HUES48 (cell line): ENCODE results near the gene GNAT1.

Source experiments
- H3K27ac ChIP-seq: one replicate; pipeline ENCODE4 v1.7.0; 2013; ENCODE audit warnings: low read depth, low read length, inconsistent platforms
- H3K27me3 ChIP-seq: 2 replicates; pipeline ENCODE4 v1.6.1; 2013; ENCODE audit warnings: mild to moderate bottlenecking, low read length; ENCODE audit not compliant: control insufficient read depth, insufficient read depth
- H3K36me3 ChIP-seq: 2 replicates; pipeline ENCODE4 v1.6.1; 2013; ENCODE audit warnings: low read length; ENCODE audit not compliant: control insufficient read depth, insufficient read depth
- H3K4me1 ChIP-seq: 2 replicates; pipeline ENCODE4 v1.6.1; 2013; ENCODE audit warnings: mild to moderate bottlenecking, low read length; ENCODE audit not compliant: control insufficient read depth, insufficient read depth
- H3K4me3 ChIP-seq: 2 replicates; pipeline ENCODE4 v1.5.1; 2013; ENCODE audit warnings: mild to moderate bottlenecking, low read depth, low read length
- H3K9ac ChIP-seq: 2 replicates; pipeline ENCODE4 v1.6.1; 2013; ENCODE audit warnings: mild to moderate bottlenecking, low read depth, low read length, moderate library complexity
- H3K9me3 ChIP-seq: 2 replicates; pipeline ENCODE4 v1.6.1; 2013; ENCODE audit warnings: low read length; ENCODE audit not compliant: control insufficient read depth, insufficient read depth

The GNAT1 gene

DNA sequence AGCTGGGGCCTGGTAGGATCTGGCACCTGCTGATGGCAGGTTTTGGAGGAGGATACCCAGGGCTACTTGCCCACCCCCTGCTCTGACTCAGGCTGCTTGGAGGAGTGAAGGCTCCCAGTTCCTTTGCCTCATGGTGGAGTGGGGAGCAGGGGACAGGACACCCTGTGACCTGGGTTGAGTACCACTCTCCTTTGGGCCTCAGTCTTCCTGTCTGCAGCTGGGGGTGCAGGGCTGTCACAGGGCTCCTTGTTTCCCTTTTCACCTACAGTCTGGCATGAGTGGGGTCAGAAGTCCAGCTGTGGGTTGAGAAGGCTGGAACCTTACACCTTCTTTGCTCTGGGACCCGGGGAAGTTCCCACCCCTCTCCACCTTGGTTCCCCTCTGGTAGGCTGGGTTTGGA is 21.6 kb upstream of the GNAT1 start:
- H3K4me1 ChIP-seq: peaks cover 31% of the 10 kb centered on the region
- peaks cover 14% of the 10 kb centered on the region for H3K36me3 ChIP-seq
- H3K27ac ChIP-seq: no peak overlapping the region
- H3K9me3 ChIP-seq: no peaks in the 10 kb centered on the region
- H3K4me3 ChIP-seq: no peak overlapping the region
- H3K9ac ChIP-seq: no peak overlapping the region
- no peaks in the 10 kb centered on the region for H3K27me3 ChIP-seq

DNA sequence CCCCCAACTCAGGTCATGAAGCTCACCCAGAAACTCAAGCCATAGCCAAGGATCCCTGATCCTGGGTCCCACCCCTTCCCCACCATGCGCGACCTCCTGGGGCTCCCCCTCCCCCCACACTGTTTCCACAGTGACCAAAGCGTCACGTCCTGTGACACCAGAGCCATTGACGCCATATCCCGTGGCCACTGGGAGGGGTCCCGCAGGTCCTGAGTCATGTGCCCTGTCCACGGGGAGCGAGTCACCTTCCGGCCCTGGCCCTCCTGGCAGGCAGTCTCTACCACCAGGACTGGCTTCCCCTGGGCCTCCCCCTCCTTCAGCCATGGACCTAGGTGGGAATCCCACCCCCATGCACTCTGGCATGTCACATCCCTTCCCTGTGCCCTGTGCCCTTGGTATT is 20.7 kb upstream of the GNAT1 start:
- Histone ChIP-seq H3K4me3 (no peak overlapping the region), H3K9ac (no peak overlapping the region), H3K36me3 (peaks cover 20% of the 10 kb centered on the region), H3K9me3 (no peaks in the 10 kb centered on the region), H3K4me1 (peaks cover 26% of the 10 kb centered on the region), H3K27me3 (no peaks in the 10 kb centered on the region), H3K27ac (no peak overlapping the region)

DNA sequence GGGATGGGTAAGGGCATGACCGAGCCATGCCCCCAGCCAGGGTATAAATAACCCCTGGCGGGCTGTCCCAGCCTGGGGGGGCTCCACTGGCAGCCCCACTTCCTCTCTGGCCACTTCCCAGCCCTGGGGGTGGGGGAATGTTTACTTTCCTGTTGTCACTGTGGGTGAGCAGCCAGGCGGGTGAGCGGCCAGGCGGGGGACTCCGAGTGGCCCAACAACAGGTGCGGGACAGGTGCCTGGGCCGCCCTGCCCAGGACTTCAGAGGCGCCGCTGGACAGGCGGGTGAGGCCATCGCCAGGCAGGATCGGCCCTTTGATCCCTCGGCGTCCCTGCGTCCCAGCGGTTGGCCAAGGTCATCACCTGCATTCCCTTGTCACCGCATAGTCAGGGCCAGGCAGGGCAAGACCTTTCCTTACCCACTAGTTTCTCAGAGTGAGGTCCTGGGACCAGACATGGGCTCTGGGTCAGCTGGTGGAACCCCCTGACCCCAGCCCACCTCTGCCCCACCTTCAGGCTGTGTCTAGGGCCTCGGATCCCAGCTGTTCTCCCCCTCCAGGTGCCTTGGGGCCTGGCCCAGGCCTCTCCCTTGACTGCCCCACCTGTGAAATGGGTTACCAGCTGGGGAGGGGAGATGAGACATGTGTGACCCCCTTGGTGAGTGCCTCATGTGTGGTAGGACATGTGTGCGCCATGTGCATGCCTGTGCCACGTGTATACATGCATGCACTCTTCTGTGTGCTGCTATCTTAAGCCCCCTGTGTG is 19.7 kb upstream of the GNAT1 start:
- Histone ChIP-seq H3K27me3 (no peaks in the 10 kb centered on the region), H3K4me1 (peaks cover 17% of the 10 kb centered on the region; the same call in 1 of the 2 replicates), H3K27ac (no peak overlapping the region), H3K9me3 (no peaks in the 10 kb centered on the region), H3K4me3 (no peak overlapping the region), H3K9ac (no peak overlapping the region), H3K36me3 (peaks cover 29% of the 10 kb centered on the region)

DNA sequence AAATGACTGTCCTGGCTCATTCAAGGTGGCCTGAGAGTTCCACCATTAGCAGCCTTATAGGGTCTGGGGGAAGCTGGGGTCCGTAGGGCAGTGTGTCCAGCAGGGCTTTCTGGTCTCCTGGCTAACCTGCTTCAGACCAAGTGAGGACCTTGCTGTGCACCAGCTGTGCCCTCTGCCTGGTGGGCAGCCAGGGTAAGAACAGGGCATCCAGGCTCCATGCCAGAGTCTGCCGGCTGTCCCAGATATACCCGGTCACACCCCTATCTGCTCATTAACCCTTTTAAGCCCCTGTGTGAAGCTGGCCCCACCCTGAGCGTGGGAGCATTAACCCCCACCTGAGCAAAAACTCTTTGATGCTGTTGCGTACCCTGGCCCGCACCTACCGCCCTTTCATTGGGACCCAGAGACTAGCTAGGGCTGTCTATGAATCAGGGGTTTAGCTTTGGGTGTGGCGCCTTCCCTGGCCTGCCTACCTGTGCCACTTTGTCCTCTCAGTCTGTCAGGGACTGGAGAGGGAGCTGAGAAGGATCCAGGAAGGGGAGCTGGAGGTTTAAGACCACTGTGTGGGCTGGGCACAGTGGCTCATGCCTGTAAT is 18.7 kb upstream of the GNAT1 start:
- Histone ChIP-seq H3K36me3 (peaks cover 38% of the 10 kb centered on the region), H3K27me3 (no peaks in the 10 kb centered on the region), H3K4me1 (peaks cover 12% of the 10 kb centered on the region; the same call in 1 of the 2 replicates), H3K4me3 (no peak overlapping the region), H3K9ac (no peak overlapping the region), H3K27ac (no peak overlapping the region), H3K9me3 (no peaks in the 10 kb centered on the region)

DNA sequence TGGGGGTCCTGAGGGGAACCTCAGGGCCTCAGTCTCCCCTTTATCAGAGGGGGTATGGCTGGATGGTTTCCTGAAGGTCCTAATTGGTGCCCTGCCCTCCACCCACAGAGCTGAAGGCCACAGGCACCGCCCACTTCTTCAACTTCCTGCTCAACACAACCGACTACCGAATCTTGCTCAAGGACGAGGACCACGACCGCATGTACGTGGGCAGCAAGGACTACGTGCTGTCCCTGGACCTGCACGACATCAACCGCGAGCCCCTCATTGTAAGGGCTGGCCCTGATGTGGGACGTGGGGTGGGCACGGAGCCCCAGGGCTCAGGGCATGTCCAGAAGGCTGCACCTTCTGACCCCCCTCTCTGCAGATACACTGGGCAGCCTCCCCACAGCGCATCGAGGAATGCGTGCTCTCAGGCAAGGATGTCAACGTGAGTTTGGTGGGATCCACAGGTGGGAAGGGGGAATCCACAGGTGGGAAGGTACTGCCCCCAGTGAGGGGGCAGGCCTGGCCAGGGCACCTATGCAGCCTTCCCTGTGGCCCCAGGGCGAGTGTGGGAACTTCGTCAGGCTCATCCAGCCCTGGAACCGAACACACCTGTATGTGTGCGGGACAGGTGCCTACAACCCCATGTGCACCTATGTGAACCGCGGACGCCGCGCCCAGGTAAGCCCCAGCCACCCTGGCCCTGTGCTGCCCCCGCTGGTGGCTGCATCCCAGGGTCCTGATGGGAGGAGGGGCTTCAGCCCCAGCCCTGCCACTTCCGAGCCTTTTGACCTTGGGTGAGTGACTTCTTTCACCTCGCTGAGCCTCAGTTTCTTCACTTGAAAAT is 17.5 kb upstream of the GNAT1 start:
- no peaks in the 10 kb centered on the region for H3K27me3 ChIP-seq
- no peak overlapping the region for H3K27ac ChIP-seq
- H3K4me3 ChIP-seq: no peak overlapping the region
- H3K4me1 ChIP-seq: peaks cover 6% of the 10 kb centered on the region; the same call in 1 of the 2 replicates
- H3K36me3 ChIP-seq: peaks cover 38% of the 10 kb centered on the region
- no peaks in the 10 kb centered on the region for H3K9me3 ChIP-seq
- no peak overlapping the region for H3K9ac ChIP-seq

DNA sequence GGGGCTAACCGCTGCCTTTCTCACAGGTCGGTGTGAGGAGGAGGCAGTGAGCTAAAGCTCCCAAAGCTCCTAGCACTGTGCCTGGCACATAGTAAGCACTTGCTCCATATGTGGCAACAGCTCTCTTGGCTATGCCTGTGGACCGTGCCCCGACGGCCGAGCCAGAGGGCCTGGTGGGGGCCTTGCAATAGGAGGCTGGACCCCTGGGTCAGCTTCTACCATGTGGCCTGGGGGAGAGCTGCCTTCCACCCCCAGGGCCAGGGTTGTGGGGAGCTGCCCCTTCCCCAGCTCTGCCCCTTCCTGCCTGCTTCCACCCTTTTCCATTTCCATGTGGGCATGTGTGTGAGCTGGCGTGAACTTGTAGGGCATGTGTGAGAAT is 16.9 kb upstream of the GNAT1 start:
- peaks cover 38% of the 10 kb centered on the region for H3K36me3 ChIP-seq
- peaks cover 6% of the 10 kb centered on the region; the same call in 1 of the 2 replicates for H3K4me1 ChIP-seq
- no peaks in the 10 kb centered on the region for H3K27me3 ChIP-seq
- H3K4me3 ChIP-seq: no peak overlapping the region
- no peak overlapping the region for H3K9ac ChIP-seq
- no peak overlapping the region for H3K27ac ChIP-seq
- no peaks in the 10 kb centered on the region for H3K9me3 ChIP-seq

DNA sequence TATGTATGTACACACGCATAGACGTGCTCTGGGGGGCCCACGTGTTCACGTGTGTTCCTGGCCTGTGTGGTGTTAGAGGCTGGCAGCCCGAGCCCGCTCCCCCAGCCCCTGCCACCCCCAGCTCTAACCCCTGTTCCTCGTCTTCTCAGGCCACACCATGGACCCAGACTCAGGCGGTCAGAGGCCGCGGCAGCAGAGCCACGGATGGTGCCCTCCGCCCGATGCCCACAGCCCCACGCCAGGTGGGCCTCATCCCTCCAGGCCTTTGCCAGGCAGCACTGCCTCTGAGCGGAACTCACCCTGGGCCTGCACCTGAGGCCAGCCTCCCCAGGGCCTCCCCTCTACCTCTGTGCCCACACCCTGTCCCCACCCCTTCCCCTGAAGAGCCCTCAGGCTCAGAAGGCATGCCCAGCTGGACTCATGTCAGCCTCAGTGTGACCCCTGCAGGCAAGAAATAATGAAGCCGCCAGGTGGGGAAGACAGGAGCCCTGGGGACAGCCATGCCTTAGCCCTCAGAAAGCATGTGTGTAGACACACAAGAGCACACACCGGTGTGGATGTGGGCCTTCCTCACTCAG is 16.4 kb upstream of the GNAT1 start:
- H3K4me1 ChIP-seq: peaks cover 6% of the 10 kb centered on the region; the same call in 1 of the 2 replicates
- H3K27me3 ChIP-seq: no peaks in the 10 kb centered on the region
- H3K4me3 ChIP-seq: no peak overlapping the region
- peaks cover 38% of the 10 kb centered on the region for H3K36me3 ChIP-seq
- no peaks in the 10 kb centered on the region for H3K9me3 ChIP-seq
- H3K9ac ChIP-seq: no peak overlapping the region
- no peak overlapping the region for H3K27ac ChIP-seq

DNA sequence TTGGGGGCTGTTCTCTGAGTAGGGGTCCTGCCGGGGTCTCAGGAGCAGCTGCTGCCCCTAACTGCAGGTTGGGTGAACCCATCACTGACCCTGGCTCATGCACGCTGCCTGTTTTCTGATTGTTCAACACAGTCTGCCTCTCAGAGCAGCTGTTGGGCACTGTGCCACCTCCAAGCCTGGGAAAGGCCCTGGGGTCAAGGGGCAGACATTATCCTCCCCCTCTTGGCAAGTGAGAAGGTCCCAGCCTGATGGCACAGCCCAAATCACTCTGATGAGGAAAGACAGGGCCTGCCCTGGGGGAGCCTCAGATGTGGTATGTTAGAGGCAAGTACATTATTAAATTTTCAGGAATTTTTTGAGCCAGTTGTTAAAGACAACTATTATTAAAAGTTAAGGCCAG is 14.1 kb upstream of the GNAT1 start:
- Histone ChIP-seq H3K4me3 (no peak overlapping the region), H3K9me3 (no peaks in the 10 kb centered on the region), H3K4me1 (no peaks in the 10 kb centered on the region), H3K27me3 (no peaks in the 10 kb centered on the region), H3K27ac (no peak overlapping the region), H3K9ac (no peak overlapping the region), H3K36me3 (peaks cover 46% of the 10 kb centered on the region)

DNA sequence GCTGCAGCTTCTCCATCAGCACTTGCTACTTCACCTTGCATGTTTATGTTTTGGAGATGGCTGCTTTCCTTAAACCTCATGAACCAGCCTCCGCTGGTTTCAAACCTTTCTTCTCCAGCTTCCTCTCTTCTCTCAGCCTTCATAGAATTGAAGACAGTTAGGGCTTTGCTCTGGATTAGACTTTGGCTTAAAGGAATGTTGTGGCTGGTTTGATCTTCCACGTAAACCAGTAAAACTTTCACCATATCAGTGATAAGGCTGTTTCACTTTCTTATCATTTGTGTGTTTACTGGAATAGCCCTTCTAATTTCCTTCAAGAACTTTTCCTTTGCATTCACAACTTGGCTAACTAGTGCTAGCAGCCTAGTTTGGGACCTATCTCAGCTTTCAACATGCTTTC is 11.7 kb upstream of the GNAT1 start:
- no peak overlapping the region for H3K9ac ChIP-seq
- H3K27me3 ChIP-seq: no peaks in the 10 kb centered on the region
- no peaks in the 10 kb centered on the region for H3K4me1 ChIP-seq
- no peak overlapping the region for H3K4me3 ChIP-seq
- H3K36me3 ChIP-seq: peaks cover 45% of the 10 kb centered on the region
- H3K9me3 ChIP-seq: no peaks in the 10 kb centered on the region
- no peak overlapping the region for H3K27ac ChIP-seq

DNA sequence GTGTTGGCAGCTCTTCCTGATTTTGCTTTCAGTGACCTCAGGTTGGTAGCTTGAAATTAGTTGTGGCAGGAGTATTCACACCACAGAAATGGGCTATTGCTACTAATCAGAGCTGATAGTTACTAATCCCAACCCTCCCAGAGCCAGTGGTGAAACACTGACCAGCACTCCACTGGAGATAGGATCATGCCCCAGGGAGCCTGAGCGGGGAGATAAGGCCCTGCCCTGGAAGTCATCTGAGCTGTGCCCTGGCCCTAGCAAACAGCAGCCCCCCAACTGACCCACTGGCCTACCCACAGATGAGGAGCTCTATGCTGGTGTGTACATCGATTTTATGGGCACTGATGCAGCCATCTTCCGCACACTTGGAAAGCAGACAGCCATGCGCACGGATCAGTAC is 9.4 kb upstream of the GNAT1 start:
- Histone ChIP-seq H3K9me3 (no peaks in the 10 kb centered on the region), H3K9ac (no peak overlapping the region), H3K4me1 (no peaks in the 10 kb centered on the region), H3K4me3 (no peak overlapping the region), H3K27me3 (no peaks in the 10 kb centered on the region), H3K27ac (no peak overlapping the region), H3K36me3 (peaks cover 48% of the 10 kb centered on the region)
